Measurements from ENCODE around the gene C11orf24.

C11orf24 gene

DNA sequence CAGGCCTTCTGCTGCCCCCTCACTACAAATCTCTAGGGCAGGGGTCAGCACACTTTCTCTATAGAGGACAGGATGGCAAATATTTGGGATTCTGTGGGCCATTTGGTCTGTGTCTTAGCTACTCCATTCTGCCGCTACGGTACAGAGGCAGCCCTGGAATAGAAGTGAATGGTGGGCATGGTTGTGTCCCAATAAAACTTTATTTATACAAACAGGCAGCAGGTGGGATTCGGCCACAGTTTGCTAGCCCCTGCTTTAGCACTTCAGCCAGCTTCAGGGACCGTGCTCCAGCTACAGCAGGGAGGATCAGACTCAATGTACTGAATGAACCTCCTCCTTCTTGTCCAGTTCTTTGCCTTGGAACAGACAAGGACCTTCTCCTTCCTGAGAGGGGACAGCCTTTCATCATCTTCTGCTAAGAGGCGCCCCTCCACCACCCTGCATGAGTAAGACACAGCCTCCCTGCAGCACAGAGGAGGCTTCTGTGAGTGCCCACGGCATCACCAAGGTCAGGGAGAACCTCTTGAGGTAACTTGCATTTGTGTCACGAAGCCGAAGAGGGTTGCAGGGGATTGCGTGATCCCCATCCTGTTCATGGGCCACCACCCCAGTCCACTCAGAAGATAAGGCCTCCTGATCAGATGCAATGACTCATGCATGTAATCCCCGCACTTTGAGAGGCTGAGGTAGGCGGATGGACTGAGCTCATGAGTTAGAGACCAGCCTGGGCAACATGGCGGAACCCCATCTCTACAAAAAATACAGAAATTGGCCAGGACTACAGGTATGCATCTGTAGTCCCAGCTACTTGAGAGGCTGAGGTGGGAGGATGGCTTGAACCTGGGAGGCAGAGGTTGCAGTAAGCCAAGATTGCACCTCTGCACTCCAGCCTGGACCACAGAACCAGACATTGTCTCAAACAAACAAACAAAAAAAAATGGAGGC is 4.6 kb downstream of the C11orf24 start:
- H3K4me3 ChIP-seq (ENCODE audit: low read depth, low read length), result no peak overlapping the region
- H3K4me1 ChIP-seq (ENCODE audit: control insufficient read depth, insufficient read depth, low read length), result peaks cover 6% of the 10 kb centered on the region
- no peak overlapping the region for H3K27ac ChIP-seq (ENCODE audit: low read depth, low read length)
- H3K27me3 ChIP-seq (ENCODE audit: control insufficient read depth, insufficient read depth, low read length), result no peaks in the 10 kb centered on the region
- H3K36me3 ChIP-seq (ENCODE audit: control insufficient read depth, insufficient read depth, low read length), result peaks cover 57% of the 10 kb centered on the region
- H3K9ac ChIP-seq (ENCODE audit: low read depth, low read length), result no peak overlapping the region
- H3K9me3 ChIP-seq (ENCODE audit: control insufficient read depth, insufficient read depth, low read length), result no peaks in the 10 kb centered on the region

DNA sequence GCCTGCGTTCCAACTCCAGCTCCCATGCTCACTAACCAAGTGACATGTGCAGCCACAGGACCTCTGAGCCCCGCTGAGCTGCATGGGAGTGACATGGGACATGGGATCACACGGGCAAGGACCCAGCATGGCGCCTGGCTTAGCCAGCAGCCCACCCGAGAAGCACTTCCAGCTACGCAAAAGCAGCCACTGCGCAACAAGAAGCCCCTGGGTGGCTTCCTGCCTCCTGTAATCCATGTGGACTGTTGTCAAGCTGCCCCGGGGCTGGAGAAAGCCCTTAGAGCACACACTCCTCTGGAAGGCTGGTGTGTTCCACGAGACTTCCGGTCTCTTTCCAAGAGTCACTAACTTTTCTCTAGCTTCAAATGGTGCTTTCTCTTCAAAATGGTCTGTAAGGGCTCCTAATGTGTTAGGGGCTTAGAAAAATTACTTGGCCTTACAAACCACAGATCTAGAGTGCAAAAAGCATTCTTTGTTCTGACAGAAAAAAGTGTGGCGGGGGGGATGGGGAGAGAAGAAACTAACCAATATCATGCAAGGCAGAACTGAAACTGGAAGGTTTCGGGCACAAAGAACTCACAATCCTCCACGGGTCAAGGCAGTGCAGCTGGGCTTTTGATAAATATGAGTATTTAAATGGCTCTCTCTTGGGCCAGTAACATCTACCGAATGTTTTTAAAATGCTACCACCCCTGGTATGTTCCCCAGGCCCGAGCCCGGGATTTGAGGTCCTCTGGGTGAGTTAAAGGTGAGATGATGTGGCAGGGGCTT is 5.5 kb downstream of the C11orf24 start:
- no peak overlapping the region for H3K9ac ChIP-seq (ENCODE audit: low read depth, low read length)
- no peaks in the 10 kb centered on the region for H3K27me3 ChIP-seq (ENCODE audit: control insufficient read depth, insufficient read depth, low read length)
- peaks cover 6% of the 10 kb centered on the region for H3K4me1 ChIP-seq (ENCODE audit: control insufficient read depth, insufficient read depth, low read length)
- H3K27ac ChIP-seq (ENCODE audit: low read depth, low read length), result no peak overlapping the region
- peaks cover 66% of the 10 kb centered on the region for H3K36me3 ChIP-seq (ENCODE audit: control insufficient read depth, insufficient read depth, low read length)
- H3K9me3 ChIP-seq (ENCODE audit: control insufficient read depth, insufficient read depth, low read length), result no peaks in the 10 kb centered on the region
- no peak overlapping the region for H3K4me3 ChIP-seq (ENCODE audit: low read depth, low read length)

DNA sequence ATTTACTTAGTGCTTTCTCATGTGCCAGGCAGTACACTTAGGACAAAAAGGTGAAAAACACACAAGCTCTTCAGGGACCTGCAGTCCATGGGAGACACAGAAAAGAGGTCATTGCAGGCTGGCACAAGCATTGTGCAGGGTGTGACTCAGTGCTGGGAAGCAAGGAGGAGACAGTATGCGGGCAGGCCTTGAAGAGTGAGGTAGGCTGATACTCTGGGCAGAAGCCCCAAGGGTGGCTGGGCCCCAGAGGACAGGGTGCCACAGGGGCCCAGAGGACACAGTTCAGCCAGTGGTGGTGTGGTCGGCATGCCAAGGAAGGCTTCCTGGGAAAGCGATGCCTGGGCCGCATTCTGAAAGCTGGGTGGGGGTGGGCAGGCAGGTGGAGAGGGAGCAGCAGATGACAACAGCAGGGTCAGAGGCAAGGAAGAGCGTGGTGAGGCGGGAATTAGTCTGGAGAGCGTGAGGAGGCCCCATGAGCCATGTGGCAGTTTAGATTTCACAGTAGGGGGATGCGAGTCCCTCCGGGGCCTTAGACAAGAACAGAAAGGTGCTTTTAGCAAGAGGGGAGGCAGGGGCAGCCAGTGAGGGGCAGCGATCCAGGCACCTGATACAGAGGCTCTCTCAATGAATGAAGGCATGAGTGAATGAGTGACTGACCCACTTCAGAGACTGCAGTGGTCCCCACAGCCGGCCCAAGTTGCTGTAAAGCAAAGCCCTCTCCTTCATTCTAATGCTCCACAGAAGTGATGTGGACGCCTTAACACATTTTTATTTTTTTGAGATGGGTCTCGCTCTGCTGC is 6.8 kb downstream of the C11orf24 start:
- Histone ChIP-seq H3K27me3 (ENCODE audit: control insufficient read depth, insufficient read depth, low read length) (no peaks in the 10 kb centered on the region), H3K4me1 (ENCODE audit: control insufficient read depth, insufficient read depth, low read length) (no peaks in the 10 kb centered on the region), H3K9ac (ENCODE audit: low read depth, low read length) (no peak overlapping the region), H3K4me3 (ENCODE audit: low read depth, low read length) (no peak overlapping the region), H3K9me3 (ENCODE audit: control insufficient read depth, insufficient read depth, low read length) (no peaks in the 10 kb centered on the region), H3K36me3 (ENCODE audit: control insufficient read depth, insufficient read depth, low read length) (peaks cover 71% of the 10 kb centered on the region), H3K27ac (ENCODE audit: low read depth, low read length) (no peak overlapping the region)

DNA sequence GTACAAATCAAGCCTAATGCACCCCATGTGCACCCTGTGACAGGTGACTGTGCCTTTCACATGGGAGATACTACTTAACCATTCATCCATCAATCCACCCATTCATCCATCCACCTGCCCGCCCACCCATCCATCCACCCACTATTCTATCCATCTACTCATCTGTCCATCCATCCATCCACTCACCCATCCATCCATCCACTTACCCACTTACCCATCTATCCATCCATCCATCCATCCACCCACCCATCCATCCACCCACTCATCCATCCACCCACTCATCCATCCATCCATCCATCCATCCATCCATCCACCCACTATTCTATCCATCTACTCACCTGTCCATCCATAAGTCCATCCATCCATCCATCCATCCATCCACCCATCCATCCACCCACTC is 7.5 kb downstream of the C11orf24 start:
- no peaks in the 10 kb centered on the region for H3K27me3 ChIP-seq (ENCODE audit: control insufficient read depth, insufficient read depth, low read length)
- H3K4me1 ChIP-seq (ENCODE audit: control insufficient read depth, insufficient read depth, low read length), result no peaks in the 10 kb centered on the region
- no peaks in the 10 kb centered on the region for H3K9me3 ChIP-seq (ENCODE audit: control insufficient read depth, insufficient read depth, low read length)
- H3K27ac ChIP-seq (ENCODE audit: low read depth, low read length), result no peak overlapping the region
- H3K9ac ChIP-seq (ENCODE audit: low read depth, low read length), result no peak overlapping the region
- peaks cover 71% of the 10 kb centered on the region for H3K36me3 ChIP-seq (ENCODE audit: control insufficient read depth, insufficient read depth, low read length)
- H3K4me3 ChIP-seq (ENCODE audit: low read depth, low read length), result no peak overlapping the region

DNA sequence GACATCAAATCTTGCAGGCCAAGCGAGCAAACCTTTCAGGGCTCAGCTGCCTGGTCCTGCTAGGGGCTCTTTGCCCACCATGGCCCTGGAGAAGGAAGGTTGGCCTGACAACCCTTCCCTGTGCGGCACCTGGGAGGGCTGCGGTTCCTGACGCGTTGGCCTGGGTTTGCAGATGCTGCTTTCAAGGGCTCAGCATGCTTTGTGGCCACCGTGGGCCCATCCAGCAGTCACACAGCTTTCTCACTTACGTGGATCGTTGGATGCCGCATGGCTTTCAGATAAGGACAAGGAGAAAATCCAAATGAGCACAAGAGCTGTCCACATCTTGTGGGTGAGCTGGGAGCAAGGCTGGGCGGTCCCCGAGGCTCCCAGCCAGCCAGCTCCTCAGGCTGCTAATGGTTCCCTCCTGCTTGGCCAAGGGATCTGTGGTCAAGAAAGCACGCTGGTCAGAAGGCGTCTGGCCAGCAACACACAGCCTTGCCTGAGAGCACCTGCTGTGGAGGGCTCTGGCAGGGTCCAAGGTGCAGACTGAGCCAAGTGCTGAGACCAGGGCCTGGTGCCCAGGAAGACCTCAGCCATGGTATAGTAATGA is 8.2 kb downstream of the C11orf24 start:
- Histone ChIP-seq H3K36me3 (ENCODE audit: control insufficient read depth, insufficient read depth, low read length) (peaks cover 71% of the 10 kb centered on the region), H3K4me3 (ENCODE audit: low read depth, low read length) (no peak overlapping the region), H3K27me3 (ENCODE audit: control insufficient read depth, insufficient read depth, low read length) (no peaks in the 10 kb centered on the region), H3K27ac (ENCODE audit: low read depth, low read length) (no peak overlapping the region), H3K9ac (ENCODE audit: low read depth, low read length) (no peak overlapping the region), H3K4me1 (ENCODE audit: control insufficient read depth, insufficient read depth, low read length) (no peaks in the 10 kb centered on the region), H3K9me3 (ENCODE audit: control insufficient read depth, insufficient read depth, low read length) (no peaks in the 10 kb centered on the region)

DNA sequence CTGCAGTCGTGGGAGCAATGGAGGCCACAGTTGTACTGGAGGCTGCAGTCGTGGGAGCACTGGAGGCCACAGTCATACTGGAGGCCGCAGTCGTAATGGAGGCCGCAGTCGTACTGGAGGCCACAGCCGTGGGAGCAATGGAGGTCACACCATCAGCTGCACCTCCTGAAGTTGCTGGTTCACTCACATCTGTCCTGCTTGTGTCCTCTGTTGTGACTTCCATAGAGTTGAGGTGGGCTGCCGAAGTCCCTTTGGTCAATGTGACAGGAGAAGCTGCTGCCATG is 9.3 kb downstream of the C11orf24 start:
- Histone ChIP-seq H3K9ac (ENCODE audit: low read depth, low read length) (no peak overlapping the region), H3K27me3 (ENCODE audit: control insufficient read depth, insufficient read depth, low read length) (no peaks in the 10 kb centered on the region), H3K9me3 (ENCODE audit: control insufficient read depth, insufficient read depth, low read length) (no peaks in the 10 kb centered on the region), H3K4me3 (ENCODE audit: low read depth, low read length) (no peak overlapping the region), H3K27ac (ENCODE audit: low read depth, low read length) (no peak overlapping the region), H3K36me3 (ENCODE audit: control insufficient read depth, insufficient read depth, low read length) (peaks cover 64% of the 10 kb centered on the region), H3K4me1 (ENCODE audit: control insufficient read depth, insufficient read depth, low read length) (no peaks in the 10 kb centered on the region)

DNA sequence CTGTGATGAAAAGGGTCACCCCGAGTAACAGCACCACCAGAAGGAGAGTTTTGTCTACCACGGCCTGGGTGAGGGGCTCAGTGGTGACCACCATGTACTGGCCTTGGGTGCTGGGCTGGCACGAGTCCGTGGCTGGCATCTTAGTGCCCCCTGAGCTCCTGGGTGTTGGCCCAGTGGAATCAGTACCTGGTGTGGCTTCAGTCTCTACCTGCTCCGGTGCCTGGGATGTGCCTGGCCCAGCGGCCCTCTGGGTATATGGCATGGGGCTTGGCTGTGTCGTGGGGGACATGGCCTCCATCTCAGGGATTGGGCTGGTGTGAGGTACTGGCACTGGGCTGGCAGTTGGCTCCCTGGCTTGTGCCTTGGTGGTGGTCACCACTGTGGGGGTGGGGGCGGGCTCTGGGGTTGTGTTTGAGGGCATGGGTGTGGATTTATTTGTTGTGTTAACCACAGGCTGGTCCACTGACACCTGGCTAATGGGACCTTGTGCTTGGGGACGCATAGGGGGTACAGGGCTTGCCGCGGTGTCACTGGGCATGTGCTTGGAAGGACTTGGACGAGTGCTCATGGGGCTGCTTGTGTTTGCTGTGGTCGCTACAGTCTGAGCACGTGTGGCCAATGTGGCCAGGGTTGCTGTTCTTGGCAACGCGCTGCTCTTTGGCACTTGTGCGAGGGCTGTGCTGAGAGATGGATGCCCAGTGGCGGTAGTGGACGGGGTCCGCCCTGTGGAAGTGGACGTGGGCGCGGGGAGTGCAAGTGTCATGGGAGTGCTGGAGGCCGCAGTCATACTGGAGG is 9.8 kb downstream of the C11orf24 start:
- Histone ChIP-seq H3K27ac (ENCODE audit: low read depth, low read length) (no peak overlapping the region), H3K4me1 (ENCODE audit: control insufficient read depth, insufficient read depth, low read length) (no peaks in the 10 kb centered on the region), H3K27me3 (ENCODE audit: control insufficient read depth, insufficient read depth, low read length) (no peaks in the 10 kb centered on the region), H3K36me3 (ENCODE audit: control insufficient read depth, insufficient read depth, low read length) (peaks cover 59% of the 10 kb centered on the region), H3K4me3 (ENCODE audit: low read depth, low read length) (no peak overlapping the region), H3K9ac (ENCODE audit: low read depth, low read length) (no peak overlapping the region), H3K9me3 (ENCODE audit: control insufficient read depth, insufficient read depth, low read length) (no peaks in the 10 kb centered on the region)

DNA sequence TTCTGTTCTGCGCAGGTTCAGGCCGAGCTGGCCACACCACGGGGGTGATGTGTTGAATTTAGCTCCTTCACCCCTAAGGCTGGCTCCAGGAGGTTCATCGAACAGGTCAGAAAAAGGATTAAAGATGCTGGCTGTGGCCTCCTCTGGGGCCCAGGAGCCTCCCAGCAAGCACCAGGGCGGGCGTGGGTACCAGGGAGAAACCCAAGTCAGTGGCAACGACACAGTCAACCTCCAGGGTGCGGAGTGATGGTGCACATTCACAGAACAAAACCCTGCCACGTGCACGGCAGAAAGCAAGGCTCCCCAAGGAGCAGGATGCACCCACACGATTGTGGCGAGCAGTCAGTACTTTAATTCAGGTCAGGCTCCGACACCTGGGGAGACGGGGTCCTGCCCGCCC is 10.8 kb downstream of the C11orf24 start:
- no peak overlapping the region for H3K27ac ChIP-seq (ENCODE audit: low read depth, low read length)
- H3K27me3 ChIP-seq (ENCODE audit: control insufficient read depth, insufficient read depth, low read length), result no peaks in the 10 kb centered on the region
- H3K36me3 ChIP-seq (ENCODE audit: control insufficient read depth, insufficient read depth, low read length), result peaks cover 49% of the 10 kb centered on the region
- no peak overlapping the region for H3K9ac ChIP-seq (ENCODE audit: low read depth, low read length)
- peaks cover 7% of the 10 kb centered on the region; the same call in 1 of the 2 replicates for H3K4me1 ChIP-seq (ENCODE audit: control insufficient read depth, insufficient read depth, low read length)
- H3K9me3 ChIP-seq (ENCODE audit: control insufficient read depth, insufficient read depth, low read length), result no peaks in the 10 kb centered on the region
- no peak overlapping the region for H3K4me3 ChIP-seq (ENCODE audit: low read depth, low read length)

DNA sequence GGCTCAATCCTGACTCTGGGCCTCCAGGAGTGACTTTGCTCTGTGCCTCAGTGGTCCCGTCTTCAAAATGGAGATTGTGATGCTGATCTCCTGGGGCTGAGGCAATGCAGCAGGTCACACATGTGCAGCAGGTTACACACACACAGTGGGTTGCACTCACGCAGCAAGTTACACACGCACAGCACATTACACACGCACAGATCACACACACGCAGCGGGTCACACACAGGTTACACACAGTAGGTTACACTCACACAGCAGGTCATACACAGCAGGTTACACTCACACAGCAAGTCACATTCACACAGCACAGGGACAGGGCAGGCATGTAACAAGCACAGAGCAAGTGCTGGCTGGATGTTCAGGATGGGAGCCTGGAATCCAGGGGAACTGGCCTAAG is 11.3 kb downstream of the C11orf24 start:
- Histone ChIP-seq H3K4me1 (ENCODE audit: control insufficient read depth, insufficient read depth, low read length) (peaks cover 8% of the 10 kb centered on the region; the same call in 1 of the 2 replicates), H3K27ac (ENCODE audit: low read depth, low read length) (no peak overlapping the region), H3K4me3 (ENCODE audit: low read depth, low read length) (no peak overlapping the region), H3K27me3 (ENCODE audit: control insufficient read depth, insufficient read depth, low read length) (no peaks in the 10 kb centered on the region), H3K9me3 (ENCODE audit: control insufficient read depth, insufficient read depth, low read length) (no peaks in the 10 kb centered on the region), H3K36me3 (ENCODE audit: control insufficient read depth, insufficient read depth, low read length) (peaks cover 44% of the 10 kb centered on the region), H3K9ac (ENCODE audit: low read depth, low read length) (no peak overlapping the region)
